HFFc6 (cell line): ENCODE measurements around the gene LCN1. TPM values are rescaled to one million over a fixed set of nuclear protein-coding genes. Genes with fewer than 3 reads are reported as not detected.

Experiments used
- DNase-seq: peaks from one replicate; pipeline ENCODE4 v3.0.0-alpha.2; 2018
- H3K27ac Mint-ChIP-seq: 2 replicates; pipeline ENCODE4 v1.8.0; 2020; ENCODE audit warnings: mild to moderate bottlenecking, mixed read lengths
- H3K27me3 Mint-ChIP-seq: 2 replicates; pipeline ENCODE4 v1.8.0; 2021; ENCODE audit warnings: mild to moderate bottlenecking, moderate library complexity, mixed read lengths; ENCODE audit not compliant: insufficient read depth
- H3K36me3 Mint-ChIP-seq: 2 replicates; pipeline ENCODE4 v1.8.0; 2021; ENCODE audit warnings: low read depth, mixed read lengths
- H3K4me1 Mint-ChIP-seq: 2 replicates; pipeline ENCODE4 v1.8.0; 2020; ENCODE audit warnings: low read depth, mixed read lengths
- H3K4me3 Mint-ChIP-seq: 2 replicates; pipeline ENCODE4 v1.8.0; 2020; ENCODE audit warnings: mild to moderate bottlenecking, moderate library complexity, mixed read lengths
- H3K9me3 Mint-ChIP-seq: 2 replicates; pipeline ENCODE4 v1.8.0; 2020; ENCODE audit warnings: mild to moderate bottlenecking, mixed read lengths
- CTCF ChIP-seq: fragments of 200-600 bp; sonication (generic); IDR thresholded peaks from 2 replicates; pipeline ENCODE4 v1.5.0; 2021; ENCODE audit warnings: antibody characterized with exemption, mild to moderate bottlenecking
- total RNA-seq, 6 experiments: library from RNA; stranded (reverse); fragmentation: NEBNext Ultra II Directional; extraction: Animal tissue kit (Norgen Biotek cat#: 25700); gene quantifications; 2 replicates in 1 of 6; 3 replicates in 5 of 6; pipeline ENCODE4 v1.2.3, GENCODE V29; 2021

LCN1 gene
- total RNA-seq, 6 experiments from 2014 or later = 0.28 to 0.46 TPM; not detected in 4

- no peak for TF ChIP-seq CTCF
- Mint-ChIP-seq H3K27ac (no peak overlapping the region), H3K27me3 (peaks cover 13% of the 10 kb centered on the region), H3K9me3 (peaks cover 16% of the 10 kb centered on the region; the same call in 1 of the 2 replicates), H3K4me1 (no peaks in the 10 kb centered on the region), H3K4me3 (no peak overlapping the region), H3K36me3 (no peaks in the 10 kb centered on the region)
- DNase-seq = no peak
Measured at GRCh38 chr9:135566552-135566951, 45.3 kb downstream of the LCN1 start.

- TF ChIP-seq CTCF = no peak
- Mint-ChIP-seq H3K4me3 (no peak overlapping the region), H3K27me3 (peaks cover 13% of the 10 kb centered on the region), H3K27ac (no peak overlapping the region), H3K9me3 (peaks cover 16% of the 10 kb centered on the region; the same call in 1 of the 2 replicates), H3K36me3 (no peaks in the 10 kb centered on the region), H3K4me1 (no peaks in the 10 kb centered on the region)
- no peak for DNase-seq
Measured at GRCh38 chr9:135567311-135567710, 46.1 kb downstream of the LCN1 start.

GRCh38 chr9:135568026-135568425, 46.8 kb downstream of the LCN1 start:
- no peak for TF ChIP-seq CTCF
- Mint-ChIP-seq H3K27me3 (peaks cover 13% of the 10 kb centered on the region), H3K27ac (no peak overlapping the region), H3K9me3 (peaks cover 16% of the 10 kb centered on the region; the same call in 1 of the 2 replicates), H3K4me1 (no peaks in the 10 kb centered on the region), H3K4me3 (no peak overlapping the region), H3K36me3 (no peaks in the 10 kb centered on the region)
- no peak for DNase-seq

- peaks cover 13% of the 10 kb centered on the region for H3K27me3 Mint-ChIP-seq
- H3K36me3 Mint-ChIP-seq = no peaks in the 10 kb centered on the region
- DNase-seq = no peak
- H3K27ac Mint-ChIP-seq = no peak overlapping the region
- no peaks in the 10 kb centered on the region for H3K4me1 Mint-ChIP-seq
- no peak for TF ChIP-seq CTCF
- H3K9me3 Mint-ChIP-seq = peaks cover 9% of the 10 kb centered on the region; the same call in 1 of the 2 replicates
- no peak overlapping the region for H3K4me3 Mint-ChIP-seq
Measured at GRCh38 chr9:135570456-135570855, 49.2 kb downstream of the LCN1 start.

GRCh38 chr9:135572233-135572632, 51.0 kb downstream of the LCN1 start:
- H3K27ac Mint-ChIP-seq = no peak overlapping the region
- DNase-seq = no peak
- no peak for TF ChIP-seq CTCF
- peaks cover 9% of the 10 kb centered on the region; the same call in 1 of the 2 replicates for H3K9me3 Mint-ChIP-seq
- no peak overlapping the region for H3K4me3 Mint-ChIP-seq
- no peaks in the 10 kb centered on the region for H3K36me3 Mint-ChIP-seq
- no peaks in the 10 kb centered on the region for H3K4me1 Mint-ChIP-seq
- peaks cover 17% of the 10 kb centered on the region for H3K27me3 Mint-ChIP-seq

DNA sequence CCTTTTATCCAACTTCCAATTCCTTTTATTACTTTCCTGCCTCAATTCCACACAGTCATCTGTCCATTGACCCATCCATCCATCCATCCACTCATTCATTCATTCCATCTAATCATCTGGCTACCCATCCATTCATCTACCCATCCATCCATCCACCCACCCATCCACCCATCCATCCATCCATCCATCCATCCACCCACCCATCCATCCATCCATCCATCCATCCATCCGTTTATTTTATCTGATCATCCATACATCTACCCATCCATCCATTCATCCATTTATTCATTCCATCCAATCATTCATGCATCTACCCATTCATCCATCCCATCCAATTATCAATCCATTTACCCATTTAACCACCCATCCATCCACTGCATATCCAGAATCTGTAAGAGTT, 51.9 kb downstream of the LCN1 start:
- Mint-ChIP-seq H3K4me3 (no peak overlapping the region), H3K4me1 (no peaks in the 10 kb centered on the region), H3K9me3 (peaks cover 9% of the 10 kb centered on the region; the same call in 1 of the 2 replicates), H3K27me3 (peaks cover 17% of the 10 kb centered on the region), H3K27ac (no peak overlapping the region), H3K36me3 (no peaks in the 10 kb centered on the region)
- DNase-seq = no peak
- no peak for TF ChIP-seq CTCF
